Measurements from ENCODE around the gene AP1S2. TPM values are rescaled to one million over a fixed set of nuclear protein-coding genes. Genes with fewer than 3 reads are reported as not detected.

AP1S2 gene
- total RNA-seq, 1 experiment from 2014 or later = 19.9 TPM

GRCh38 chrX:15813416-15813815, 41.2 kb downstream of the AP1S2 start:
- Histone ChIP-seq H3K9me3 (ENCODE audit: control insufficient read depth in 1 of 2, insufficient read depth in 1 of 2, low read depth in 1 of 2, low read length in 2 of 2) (no peaks in the 10 kb centered on the region), H3K27ac (ENCODE audit: low read depth, low read length) (no peak overlapping the region), H3K4me2 (ENCODE audit: low read length) (no peak overlapping the region), H3K4me3 (replicated peaks in 1 of 2; ENCODE audit: low read depth in 1 of 2, low read length in 2 of 2) (no peak overlapping the region), H3K9ac (ENCODE audit: low read length) (no peak overlapping the region), H3K36me3 (ENCODE audit: control insufficient read depth in 1 of 2, insufficient read depth in 2 of 2, low read length in 2 of 2) (no peaks in the 10 kb centered on the region), H3K79me2 (ENCODE audit: insufficient read depth, low read length) (no peaks in the 10 kb centered on the region), H3K4me1 (ENCODE audit: control insufficient read depth in 1 of 2, insufficient read depth in 2 of 2, low read length in 2 of 2) (no peaks in the 10 kb centered on the region), H3K27me3 (ENCODE audit: insufficient read depth, low read length) (no peaks in the 10 kb centered on the region), H2AFZ (ENCODE audit: low read depth, low read length, poor library complexity, severe bottlenecking) (no peak overlapping the region), H4K20me1 (ENCODE audit: insufficient read depth) (no peaks in the 10 kb centered on the region), H3K9me2 (ENCODE audit: insufficient read depth) (no peaks in the 10 kb centered on the region)
- POLR2A ChIA-PET = no interaction called here
- no peak for ATAC-seq
- intact Hi-C loops (cut with micrococcal nuclease) = no loop called here
- CTCF ChIA-PET = no interaction called here
- RAD21 ChIA-PET (ENCODE audit: low non-redundant PET in 1 of 2, low total read pairs in 2 of 2, uncharacterized antibody in 2 of 2, unreplicated experiment in 2 of 2) = no interaction called here
- no peak for DNase-seq (ENCODE audit: low read depth, low spot score)
- TF ChIP-seq EZH2 (IDR thresholded peaks at IDR 0.05) (no peak), ELF1 (IDR thresholded peaks at IDR 0.05; ENCODE audit: borderline replicate concordance, low read depth) (no peak), ZFX (IDR thresholded peaks at IDR 0.05) (no peak), SIN3A (IDR thresholded peaks at IDR 0.05; ENCODE audit: low read depth) (no peak), JUND (IDR thresholded peaks at IDR 0.05) (no peak), SP1 (IDR thresholded peaks at IDR 0.05; ENCODE audit: low read depth) (no peak), MAX (IDR thresholded peaks at IDR 0.05) (no peak), REST (IDR thresholded peaks at IDR 0.05; ENCODE audit: low read depth) (no peak)
- BruUV-seq (replicated peaks) = no TSS peak

Measured in HCT116 (cell line).